GM18526 (cell line): Measurements from ENCODE around the gene TTC7B.

Experiments used
- POLR2A ChIP-seq: IDR thresholded peaks from 3 replicates; pipeline ENCODE4 v1.6.1; 2011; ENCODE audit not compliant: insufficient read length; ENCODE audit errors: extremely low read depth

TTC7B gene

GRCh38 chr14:90523961-90524875, 292.0 kb downstream of the TTC7B start:
- no peak for TF ChIP-seq POLR2A

GRCh38 chr14:90523544-90523943, 292.7 kb downstream of the TTC7B start:
- no peak for TF ChIP-seq POLR2A

GRCh38 chr14:90522571-90523191, 293.5 kb downstream of the TTC7B start:
- no peak for TF ChIP-seq POLR2A

GRCh38 chr14:90521930-90522483, 294.2 kb downstream of the TTC7B start:
- TF ChIP-seq POLR2A = no peak

GRCh38 chr14:90521084-90521929, 294.9 kb downstream of the TTC7B start:
- TF ChIP-seq POLR2A = no peak

DNA sequence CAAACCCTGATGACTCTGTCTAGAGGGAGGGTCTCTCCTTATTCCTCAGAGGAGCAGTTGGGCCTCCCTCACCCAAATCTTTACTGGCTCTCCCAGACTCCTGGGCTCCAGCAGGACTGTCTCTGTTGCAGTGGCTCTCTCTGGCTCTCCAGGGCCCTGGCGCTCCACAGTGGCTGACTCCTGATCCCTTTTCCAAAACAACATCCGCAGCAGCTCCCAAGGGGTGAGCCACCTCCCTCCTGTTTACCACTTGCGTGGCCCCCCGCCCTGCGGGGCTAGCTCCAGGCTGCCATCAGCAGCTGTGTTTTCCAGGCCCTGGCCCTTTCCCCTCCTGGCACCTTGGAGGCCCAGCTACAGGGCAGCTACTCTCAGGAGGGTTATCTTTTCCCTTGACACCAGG, 295.9 kb downstream of the TTC7B start:
- TF ChIP-seq POLR2A = no peak

GRCh38 chr14:90519262-90519920, 296.8 kb downstream of the TTC7B start:
- no peak for TF ChIP-seq POLR2A

GRCh38 chr14:90518941-90519256, 297.3 kb downstream of the TTC7B start:
- TF ChIP-seq POLR2A = no peak

DNA sequence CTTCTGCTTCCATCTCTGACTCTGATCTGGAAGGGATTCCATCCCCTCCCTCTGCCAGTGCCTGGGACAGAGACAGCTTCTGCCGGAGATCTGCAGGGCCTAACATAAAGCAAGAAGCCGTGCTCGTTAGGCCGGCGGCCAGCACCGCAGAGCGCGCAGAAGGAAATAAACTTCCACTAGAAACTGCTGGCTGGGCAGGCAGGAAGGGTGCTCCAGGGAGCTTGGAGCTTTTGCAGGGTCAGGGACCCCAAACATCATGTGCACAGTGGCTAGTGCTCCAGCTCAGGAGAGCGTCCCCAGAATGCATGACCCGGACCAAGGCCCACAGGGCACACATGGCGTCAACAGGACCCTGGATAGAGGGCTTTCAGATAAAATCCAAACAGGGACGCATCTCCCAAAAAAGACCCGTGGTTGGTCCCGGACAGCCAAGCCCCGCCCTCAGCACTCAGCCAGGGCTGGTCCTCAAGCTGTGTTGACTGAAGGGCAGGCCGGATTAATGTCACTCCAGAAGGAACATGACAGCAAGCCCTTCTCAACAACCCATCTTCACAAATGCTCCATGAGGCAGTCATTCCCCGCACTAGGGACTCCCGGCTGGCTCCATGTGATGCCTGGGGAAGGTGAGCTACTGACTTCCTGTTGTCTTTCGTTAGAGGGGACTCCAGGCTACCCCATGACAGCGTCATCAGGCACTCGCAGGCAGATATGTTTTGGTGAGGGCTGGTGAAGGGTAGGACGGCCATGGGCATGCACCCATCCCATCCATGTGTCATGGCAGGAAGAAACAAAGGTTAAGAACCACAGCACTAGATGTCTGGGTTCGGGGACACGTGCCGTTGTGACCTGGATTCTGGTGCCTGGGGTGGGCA, 297.9 kb downstream of the TTC7B start:
- no peak for TF ChIP-seq POLR2A

DNA sequence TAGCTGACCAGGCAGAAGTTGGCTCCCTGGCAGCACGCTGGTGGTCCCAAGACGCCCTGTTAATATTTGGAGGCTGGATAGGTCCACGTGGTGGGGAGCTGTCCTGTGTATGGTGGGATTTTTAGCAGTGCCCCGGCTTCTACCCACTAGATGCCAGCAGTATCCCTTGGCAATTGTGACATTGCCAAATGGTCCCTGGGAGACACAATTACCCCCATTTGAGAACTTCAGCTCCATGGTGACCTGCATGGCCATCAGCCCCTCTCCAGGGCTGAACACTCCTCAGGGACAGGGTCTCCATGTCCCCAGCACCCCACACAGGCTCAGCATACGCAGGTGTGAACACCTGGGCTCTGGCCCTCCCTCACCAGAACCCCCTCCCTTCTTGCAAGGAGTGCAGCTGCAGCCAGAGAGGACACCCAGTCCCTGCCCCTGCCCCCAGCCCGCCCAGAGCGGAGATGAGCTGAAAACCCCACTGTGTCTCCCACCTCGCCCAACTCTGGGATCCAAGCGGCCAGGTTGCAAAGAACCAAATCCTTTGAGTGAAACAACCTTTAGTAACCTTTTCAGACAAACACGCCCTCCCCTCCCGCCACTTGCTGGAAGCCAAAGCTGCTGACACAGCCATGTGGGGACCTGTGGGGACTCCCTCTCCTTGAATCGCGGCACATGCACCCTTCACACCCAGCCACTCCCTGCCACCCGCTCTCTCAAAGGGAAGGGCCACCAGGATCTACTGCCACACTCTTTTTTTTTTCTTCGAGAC, 299.0 kb downstream of the TTC7B start:
- no peak for TF ChIP-seq POLR2A

DNA sequence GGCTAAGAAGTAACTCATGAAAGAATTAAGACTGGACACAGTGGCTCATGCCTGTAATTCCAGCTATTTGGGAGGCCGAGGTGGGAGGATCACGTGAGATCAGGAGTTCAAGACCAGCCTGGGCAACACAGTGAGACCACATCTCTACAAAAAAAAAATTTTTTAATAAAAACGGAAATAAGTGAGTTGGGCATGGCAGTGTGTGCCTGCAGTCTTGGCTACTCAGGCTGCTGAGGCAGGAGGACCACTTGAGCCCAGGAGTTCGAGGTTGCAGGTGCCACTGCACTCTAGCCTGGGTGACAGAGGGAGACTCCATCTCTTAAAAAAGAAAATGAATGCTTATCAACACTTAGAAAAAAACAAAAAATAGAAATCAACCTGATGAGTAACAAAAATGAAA, 301.7 kb downstream of the TTC7B start:
- TF ChIP-seq POLR2A = no peak

- TF ChIP-seq POLR2A = no peak
Observed at GRCh38 chr14:90514015-90514398, 302.2 kb downstream of the TTC7B start.
